NCI-H2081 (cell line): ENCODE measurements around the gene SLC23A1.

Source experiments
- DNase-seq, 2 experiments: peaks; one replicate each; lab custom pipeline; 2025; lab: John Stamatoyannopoulos, UW

Gene SLC23A1

DNA sequence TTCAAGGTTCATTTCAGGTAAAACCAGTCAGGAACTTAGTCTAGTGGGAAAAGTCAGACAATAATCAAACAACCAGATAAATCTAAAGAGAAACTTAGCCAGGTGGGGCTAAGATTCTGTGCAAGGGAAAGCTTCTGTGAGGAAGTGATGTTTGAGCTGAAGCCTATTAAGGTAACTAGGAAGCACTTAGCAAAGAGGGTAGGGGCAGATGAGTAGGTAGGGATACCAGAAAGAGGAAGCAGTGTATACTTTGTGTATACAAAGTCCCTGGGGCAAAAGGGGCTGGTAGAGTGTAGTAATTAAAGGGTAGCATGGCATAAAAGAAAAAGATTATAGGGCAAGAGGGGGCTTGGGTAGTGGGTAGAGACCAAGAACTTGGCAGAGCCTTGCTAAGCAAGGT, 24.4 kb upstream of the SLC23A1 start:
- no peak for DNase-seq

DNA sequence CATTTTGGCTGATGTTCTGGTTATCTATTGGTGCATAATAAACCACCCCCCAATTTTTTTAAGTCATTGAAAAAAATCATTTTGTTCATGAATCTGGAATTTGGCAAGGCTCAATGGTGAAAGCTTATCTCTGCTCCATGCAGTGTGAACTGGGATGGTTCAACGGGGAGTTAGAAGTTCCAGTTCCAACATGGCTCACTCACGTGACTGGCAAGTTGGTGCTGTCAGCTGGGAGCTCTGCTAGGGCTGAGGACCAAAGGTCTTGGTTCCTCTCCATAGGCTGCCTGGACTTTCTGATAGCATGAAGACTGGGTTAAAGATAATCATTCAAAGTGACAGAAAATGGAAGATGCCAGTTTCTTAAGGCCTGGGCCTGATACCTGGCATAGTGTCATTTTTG, 23.9 kb upstream of the SLC23A1 start:
- no peak for DNase-seq

GRCh38 chr5:139404484-139404840, 21.4 kb upstream of the SLC23A1 start:
- DNase-seq: no peak

- DNase-seq: peak; percentile 93
Measured at GRCh38 chr5:139403787-139404483, 20.8 kb upstream of the SLC23A1 start, which contains the start of gene SPATA24. Gene SPATA24, minus strand, starts transcription at chr5:139404089. Its CDS starts 29 bp downstream, at chr5:139404060.

DNA sequence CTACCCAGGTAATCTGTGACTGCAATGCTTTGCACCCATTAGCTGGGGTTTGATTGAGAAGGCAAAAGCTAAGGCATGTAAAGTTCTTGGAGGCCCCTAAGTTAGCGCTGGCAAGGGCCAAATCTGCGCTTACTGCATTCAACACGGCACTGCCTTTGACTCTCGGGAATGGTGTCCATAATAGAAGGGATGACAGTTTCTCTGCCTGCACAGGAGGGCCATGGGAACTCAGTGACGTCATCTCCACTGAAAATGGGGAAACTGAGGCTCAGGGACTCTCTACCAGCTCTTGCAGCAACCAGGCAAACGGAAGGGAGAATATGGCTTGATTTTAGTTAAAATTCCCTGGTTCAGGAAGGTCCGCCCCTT, 20.3 kb upstream of the SLC23A1 start:
- no peak for DNase-seq

DNA sequence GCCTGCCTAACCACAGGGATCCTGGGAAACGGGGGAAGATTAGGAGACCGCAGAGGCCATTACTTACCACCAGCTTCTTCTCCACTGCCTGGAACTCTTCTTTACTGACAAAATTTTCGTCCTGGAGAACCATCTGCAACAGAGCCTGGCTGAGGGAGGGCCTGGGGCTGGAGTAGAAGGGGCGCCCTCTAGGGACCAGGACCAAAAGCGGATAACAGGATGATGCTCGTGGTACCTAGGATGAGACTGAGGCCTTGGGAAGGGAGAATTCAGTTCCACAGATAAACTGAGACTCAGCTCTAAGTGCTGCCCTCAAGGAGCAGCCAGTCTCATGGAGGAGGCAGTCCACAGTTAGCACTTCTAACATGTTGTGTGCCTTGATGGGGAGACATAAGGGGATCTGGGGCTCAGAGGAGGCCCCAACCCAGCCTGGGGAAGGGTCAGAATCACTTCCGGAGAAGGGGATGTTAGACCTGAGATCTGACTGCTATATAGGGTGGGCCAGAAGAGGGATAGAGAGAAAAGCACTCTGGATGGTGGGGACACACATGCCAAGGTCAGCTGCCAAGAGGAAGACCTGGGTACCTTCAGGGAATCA, 19.6 kb upstream of the SLC23A1 start:
- no peak for DNase-seq

DNA sequence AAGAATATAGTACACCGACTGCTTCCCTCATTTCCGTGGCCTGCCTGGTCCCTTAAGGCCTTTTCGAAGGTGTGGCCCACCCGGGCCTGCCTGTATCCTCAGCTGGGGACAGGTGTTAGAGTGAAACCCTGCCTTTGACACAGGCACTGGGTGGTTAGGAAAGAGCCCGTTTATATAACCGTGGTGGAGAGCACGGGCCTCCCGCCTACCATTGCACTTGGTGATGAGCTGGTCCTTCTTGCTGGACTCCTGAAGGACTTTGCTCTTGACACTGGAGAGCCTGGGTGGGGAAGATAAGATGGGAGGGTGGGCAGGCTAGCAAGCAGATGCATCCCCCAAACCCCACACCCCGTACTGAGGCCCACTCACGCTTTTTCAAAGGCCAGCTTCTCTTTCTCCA, 18.4 kb upstream of the SLC23A1 start:
- DNase-seq: no peak

GRCh38 chr5:139399501-139400121, 16.5 kb upstream of the SLC23A1 start:
- DNase-seq: no peak

DNA sequence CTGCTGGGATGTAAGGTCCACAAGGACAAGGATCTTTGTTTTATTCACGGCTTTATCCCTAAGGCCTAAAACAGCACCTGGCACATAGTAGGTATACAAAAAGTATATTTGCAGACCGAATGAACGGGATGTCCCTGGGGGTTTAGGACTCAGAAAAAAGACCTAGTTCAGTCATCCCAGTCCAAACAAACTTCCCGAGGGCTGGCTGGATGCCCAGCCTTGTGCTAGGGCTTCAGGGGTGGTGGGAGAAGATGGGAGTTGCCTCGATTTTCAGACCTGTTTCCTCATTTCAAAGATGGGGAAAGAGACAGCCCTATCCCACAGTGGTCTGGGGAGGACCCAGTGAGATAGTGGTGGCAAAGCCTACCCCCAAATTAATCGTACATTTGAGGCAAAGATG, 14.8 kb upstream of the SLC23A1 start:
- no peak for DNase-seq

DNA sequence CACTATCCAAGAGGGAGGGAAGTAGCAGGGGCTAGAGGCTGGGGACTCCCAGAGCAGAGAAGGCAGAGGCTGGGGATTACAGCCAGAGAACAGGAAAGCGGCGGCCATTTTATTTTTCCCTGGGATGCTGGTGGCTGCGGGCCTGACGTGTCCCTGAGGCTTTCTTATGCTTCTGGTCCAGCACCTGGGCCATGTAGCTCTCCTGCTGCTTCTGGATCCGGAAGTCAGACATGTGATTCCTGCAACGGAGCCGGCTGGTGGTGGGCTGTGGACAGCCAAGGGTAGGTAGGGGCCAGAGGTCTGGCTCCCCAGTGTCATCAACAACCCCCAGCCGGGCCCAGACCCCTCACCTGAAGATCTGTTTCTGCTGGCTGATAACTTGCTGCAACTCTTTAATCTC, 13.6 kb upstream of the SLC23A1 start:
- DNase-seq: no peak

- no peak for DNase-seq
Measured at GRCh38 chr5:139395844-139396640, 12.9 kb upstream of the SLC23A1 start.

DNA sequence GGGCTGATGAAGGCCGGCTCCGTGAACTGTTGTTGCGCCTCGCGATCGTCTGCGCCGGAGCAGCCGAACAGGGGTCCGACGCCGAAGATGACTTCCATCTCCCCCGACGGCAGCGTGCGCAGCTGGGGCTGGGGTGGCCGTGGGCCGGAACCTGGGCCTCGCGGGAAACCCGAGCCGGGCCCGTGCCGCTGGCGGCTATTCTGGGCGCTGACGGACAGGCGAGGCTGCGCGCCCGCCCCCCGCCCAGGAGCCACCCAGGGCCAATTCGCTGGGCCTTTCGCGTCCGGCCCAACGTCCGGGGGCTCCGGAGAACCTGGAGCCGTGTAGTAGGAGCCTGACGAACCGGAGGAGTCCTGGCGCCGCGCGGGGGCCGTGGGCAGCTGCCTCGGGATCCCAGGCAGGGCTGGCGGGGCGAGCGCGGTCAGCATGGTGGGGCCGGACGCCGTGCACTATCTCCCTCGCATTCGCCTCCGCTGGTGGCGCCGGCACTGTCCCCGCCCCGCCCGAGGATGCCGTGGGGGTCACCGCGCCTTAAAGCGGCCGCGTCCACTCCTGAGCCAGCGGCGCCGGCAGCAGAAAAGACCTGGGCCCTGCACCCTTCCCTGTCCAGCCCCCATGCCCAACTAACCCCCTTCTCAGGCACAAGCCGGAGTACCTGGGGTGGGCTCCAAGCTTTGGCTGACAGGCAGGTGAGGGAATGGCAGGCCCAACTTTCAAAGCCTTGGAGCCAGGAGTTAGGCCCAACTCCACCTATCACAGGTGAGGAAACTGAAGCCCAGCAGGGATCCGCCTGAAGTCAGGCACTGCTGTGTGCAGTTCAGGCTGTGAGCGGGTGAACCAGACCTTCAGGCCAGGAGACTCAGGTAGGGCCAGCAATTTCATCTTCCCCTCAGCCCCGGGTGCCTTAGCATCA, 11.8 kb upstream of the SLC23A1 start, which contains the start of gene PROB1:
Gene PROB1 (minus strand): TSS at position 451 of the 913 bp plus-strand sequence. CDS start 23 bp downstream, at position 428.
- no peak for DNase-seq

GRCh38 chr5:139394123-139394653, 11.1 kb upstream of the SLC23A1 start:
- no peak for DNase-seq

DNA sequence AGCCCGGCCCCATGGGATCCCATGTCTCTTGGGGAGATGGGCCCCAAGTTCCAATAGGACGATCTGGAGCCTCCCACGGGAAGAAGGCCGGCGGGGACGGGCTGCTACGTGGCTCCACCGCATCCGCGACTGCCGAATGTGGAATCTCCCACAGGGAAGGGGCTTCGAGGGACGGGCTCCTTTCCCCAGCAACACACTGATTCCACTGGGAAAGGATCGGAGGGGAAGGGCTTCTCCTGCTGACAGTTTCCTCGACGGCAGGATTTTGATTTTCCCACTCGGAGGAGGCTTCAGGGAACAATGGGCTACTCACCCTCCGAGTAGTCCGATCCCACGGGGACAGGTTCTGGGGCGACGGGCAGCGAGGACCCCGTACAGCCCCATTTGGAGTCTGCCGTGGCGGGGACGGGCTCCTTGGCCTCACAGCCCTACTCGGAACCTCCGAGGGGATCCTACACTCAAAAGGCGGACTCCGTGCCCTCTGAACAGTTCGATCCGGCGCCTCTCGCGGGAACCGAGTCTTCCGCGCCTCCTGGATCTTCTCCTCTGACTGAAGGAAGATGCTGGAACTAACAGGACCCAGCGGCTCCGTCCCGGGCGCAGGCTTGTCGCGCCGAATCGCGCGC, 10.5 kb upstream of the SLC23A1 start:
- DNase-seq: no peak

DNA sequence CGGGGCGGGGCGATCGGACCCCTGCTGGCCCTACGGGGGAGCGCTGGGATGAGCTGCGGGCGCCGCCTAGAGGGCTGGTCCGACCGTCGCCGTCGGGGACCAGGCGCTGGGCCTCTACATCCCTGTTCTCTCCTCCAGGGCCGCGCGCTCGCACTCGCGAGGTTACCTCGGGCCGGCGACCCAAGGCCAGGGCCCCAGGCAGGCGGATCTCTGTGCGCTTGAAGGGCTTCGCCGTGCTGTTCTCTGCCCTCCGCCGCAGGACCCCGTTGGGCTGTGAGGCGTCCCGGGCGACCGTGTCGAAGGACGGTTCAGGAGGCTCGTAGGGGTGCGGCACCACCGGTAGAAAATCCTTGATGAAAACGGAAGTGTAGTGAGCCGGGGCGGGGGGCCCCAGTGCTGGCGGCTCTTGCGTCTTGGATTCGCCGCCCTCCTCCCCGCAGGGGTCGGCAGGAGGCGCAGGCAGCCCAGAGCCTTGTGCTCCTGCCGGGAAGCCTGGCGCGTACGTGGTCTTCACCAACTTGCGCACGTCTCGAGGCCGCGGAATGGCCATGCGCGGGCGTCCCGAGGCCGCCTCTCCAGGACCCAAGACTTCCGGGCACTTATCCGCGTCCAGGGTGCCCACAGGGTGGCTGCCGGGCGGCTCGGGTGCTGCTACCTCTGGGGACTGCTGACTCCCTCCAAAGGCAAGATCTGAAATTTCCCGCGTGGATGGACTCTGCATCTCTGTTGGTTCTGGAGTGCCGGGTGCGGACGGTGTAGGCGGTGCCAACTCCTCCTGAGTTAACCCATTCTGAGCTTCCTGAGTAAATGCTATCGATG, 9.8 kb upstream of the SLC23A1 start:
- peak in 1 of 2 experiments; percentile 9 for DNase-seq

- no peak for DNase-seq
Measured at GRCh38 chr5:139392324-139392677, 9.2 kb upstream of the SLC23A1 start.

GRCh38 chr5:139391570-139392323, 8.7 kb upstream of the SLC23A1 start:
- no peak for DNase-seq

GRCh38 chr5:139390639-139391569, 7.8 kb upstream of the SLC23A1 start:
- no peak for DNase-seq
